GM18520 (cell line): Measurements from ENCODE around the gene CNTNAP2.

Experiments
- ATAC-seq: cut with Tn5 transposase; IDR thresholded peaks from one replicate; pipeline ENCODE4 v1.9.1; 2021; ENCODE audit not compliant: unreplicated experiment

The CNTNAP2 gene

DNA sequence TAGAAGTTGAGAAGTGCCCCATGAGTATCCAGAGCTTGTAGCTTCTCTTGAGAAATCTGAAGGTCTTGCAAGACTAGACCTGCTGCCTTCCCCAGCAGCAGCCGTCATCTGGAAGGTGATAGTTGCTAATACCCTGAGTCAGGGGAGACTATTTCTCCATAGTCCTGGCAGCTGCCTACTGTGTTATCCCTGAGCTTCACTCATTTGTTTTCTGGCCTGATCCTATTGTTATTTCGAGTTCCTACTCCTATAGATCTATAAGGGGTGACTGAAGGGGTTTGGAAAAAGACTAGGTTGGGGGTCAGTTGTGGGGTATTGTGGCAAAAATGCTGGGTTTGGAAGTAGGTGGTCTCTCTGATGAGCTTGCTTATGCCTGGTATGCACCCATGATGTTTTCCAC, 297.8 kb downstream of the CNTNAP2 start:
- ATAC-seq, result no peak

DNA sequence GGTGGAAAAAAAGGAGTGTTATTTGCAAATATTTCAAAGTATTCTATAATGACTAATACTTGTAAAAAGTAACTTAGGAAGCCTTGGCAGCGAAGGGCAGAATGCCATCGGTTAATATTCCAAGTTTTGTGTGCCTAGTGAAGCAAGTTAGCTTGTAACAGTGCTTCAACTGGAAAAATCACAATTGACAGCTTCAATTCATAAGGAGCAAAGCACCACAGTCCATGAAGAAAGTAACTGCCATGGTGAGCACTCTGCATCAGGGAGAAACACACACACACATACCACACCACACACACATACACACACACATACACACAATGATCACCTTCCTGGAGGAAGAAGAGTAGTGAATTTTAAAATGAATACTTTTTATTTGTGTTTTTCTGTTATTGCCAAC, 298.3 kb downstream of the CNTNAP2 start:
- ATAC-seq, result no peak

DNA sequence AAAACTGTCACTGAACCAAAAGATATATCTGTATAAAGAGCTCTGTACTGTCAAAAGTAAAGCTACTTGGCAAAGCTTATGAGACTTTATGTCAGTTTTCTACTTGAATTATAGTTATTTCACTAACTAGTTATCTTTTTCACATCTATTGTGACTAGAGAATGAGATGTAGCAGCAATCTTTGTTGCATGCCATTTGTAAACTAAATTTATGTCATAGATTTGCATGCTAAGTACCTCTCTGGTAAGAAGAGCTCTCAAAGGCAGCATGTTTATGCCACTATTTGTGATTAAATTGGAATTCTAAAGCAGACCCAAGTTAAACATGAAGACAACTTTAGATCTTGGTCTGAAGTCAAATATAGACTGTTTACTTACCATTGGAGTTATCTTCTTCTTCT, 300.6 kb downstream of the CNTNAP2 start:
- no peak for ATAC-seq

DNA sequence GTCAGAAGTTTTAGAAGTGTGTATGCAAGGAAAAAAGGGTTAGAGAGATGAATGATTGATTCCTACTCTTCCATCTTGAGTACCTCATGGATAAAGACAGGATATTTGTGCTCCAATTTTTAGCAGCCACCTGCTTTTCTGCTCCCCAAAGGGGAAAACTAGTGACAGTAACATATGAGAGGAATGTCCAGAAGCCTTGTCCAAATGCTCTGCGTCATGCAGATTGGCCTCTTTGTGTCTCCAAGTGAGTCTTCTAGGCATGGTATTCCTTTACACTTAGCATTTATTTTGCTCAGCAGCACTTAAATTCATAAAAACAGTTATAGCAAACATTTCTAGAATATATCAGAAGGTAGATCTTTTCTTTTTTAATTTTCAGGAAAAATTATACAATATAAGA, 306.8 kb downstream of the CNTNAP2 start:
- ATAC-seq, result no peak

DNA sequence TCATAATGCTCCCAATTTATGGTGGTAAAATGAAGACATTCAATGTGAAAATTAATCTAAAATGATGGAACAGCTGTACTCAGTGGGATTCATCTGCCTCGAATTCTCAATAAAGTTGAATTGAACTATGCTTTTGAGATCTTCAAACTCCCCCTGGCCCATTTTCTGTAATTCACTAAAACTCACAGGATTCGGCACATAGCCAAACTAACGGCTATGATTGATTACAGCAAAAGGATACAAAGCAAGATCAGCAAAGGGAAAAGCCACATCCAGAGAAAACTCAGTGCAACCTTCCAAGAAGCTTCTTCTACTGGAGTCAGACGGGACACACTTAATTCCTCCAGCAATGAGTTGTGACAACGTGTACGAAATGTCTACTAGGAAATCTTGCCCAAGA, 307.5 kb downstream of the CNTNAP2 start:
- no peak for ATAC-seq

DNA sequence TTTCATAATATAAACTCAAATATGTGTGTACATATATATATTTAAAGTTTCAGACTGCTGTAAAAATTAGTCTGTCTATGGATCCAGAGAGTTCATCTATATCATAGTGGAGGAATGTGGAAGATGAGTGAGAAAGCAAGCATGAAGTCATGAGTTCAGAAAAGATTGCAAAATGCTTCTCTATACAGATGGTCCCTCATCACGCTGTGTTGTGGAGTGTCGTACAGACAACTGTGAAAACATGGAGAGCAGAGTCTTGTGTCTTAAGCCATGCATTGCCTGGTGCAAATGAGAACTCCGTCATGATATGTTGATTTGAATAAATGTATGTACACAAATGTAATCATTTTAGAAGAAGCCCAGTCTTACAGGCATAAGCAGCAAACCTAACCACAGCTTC, 316.9 kb downstream of the CNTNAP2 start:
- ATAC-seq, result no peak

DNA sequence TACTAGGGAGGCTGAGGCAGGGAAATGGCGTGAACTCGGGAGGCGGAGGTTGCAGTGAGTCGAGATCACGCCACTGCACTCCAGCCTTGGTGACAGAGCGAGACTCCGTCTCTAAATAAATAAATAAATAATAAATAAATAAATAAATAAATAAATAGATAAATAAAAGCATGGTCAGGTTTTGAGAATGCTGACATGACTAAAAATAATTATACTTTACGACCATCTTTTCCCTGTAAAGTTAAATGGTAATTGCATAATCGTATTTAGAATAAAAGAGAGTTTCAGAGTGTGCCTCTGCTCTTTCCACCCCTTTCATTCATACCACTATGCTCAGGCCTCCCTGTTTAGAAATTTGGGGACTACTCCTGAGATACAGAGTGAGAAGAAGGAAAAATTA, 326.5 kb downstream of the CNTNAP2 start:
- ATAC-seq, result no peak

DNA sequence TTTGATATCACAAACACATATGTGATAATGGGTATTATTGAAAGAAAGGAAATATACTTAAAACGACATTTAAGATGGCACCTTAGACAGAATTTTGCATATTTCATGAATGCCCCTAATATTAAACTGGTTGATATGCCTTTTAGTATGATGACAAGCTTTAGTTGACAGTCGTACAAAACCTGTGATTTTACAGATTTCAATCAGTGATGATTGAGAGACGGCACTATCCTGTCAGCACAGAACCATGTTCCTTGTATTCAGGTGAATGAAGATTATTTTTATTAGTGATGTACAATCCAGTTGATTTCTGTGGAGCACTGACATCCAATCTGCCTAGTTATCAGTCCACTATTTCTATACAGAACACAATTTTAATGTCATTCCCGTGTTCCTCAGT, 333.0 kb downstream of the CNTNAP2 start:
- ATAC-seq, result no peak

DNA sequence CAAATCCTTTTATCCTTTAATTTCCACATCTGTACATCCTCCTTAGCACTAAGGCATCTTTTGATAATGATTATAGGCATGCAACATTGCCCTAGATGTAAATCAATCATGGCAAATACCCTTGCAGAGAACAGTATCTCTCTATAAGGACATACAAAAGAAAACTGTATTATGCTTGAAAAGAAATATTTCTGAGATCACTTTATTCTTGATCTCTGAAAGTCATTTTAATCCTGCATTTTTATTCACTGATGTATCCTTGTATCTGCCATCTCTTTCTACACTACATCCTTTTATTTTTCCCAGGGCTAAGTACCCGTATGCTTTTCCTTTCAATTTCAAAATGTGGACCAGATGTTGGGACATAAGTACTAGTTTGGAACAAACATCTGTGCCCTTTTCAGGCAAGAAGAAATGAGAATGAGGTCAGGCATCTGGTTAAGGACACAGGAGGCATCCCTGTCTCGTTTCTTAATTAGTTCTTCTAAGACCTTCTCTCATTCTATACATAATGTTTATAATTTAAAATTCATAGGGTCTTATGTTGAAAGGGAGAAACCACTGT, 338.6 kb downstream of the CNTNAP2 start:
- no peak for ATAC-seq

DNA sequence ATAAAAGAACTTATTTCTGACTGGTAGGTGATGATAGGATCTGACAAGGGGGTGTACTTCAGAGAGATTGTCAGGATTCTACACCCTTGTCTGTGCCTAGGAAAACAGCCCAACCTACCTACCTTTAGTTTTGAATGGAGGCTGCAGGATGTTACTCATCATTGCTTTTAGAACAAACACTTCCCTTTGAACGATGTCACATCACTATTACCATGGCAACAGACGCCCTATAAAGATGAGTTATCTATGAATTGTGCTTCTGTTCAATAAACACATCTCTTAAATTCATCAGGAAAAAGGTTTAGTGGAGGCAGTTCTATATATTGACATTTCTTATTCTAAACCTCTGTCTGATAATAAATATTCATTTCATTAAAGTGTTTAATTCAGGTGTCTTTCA, 362.4 kb downstream of the CNTNAP2 start:
- ATAC-seq, result no peak

DNA sequence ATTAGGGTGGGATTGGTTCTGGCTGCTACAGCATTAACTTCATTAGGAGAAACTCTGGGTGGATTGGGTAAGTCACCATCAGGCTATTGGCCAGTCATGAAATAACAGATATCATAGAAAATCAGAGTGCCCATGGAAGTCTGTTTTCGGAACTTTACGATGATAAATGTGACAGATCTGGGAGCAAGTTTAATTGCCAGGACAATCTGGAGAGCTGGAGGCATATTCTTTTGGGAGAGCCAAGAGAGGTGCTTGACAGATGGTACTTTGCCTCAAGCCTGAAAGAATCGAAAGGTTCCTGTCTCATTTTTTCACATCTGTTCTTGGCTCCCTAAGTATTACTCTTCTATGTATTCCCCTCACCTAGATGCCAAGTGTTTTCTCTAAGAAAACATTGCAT, 369.9 kb downstream of the CNTNAP2 start:
- no peak for ATAC-seq

DNA sequence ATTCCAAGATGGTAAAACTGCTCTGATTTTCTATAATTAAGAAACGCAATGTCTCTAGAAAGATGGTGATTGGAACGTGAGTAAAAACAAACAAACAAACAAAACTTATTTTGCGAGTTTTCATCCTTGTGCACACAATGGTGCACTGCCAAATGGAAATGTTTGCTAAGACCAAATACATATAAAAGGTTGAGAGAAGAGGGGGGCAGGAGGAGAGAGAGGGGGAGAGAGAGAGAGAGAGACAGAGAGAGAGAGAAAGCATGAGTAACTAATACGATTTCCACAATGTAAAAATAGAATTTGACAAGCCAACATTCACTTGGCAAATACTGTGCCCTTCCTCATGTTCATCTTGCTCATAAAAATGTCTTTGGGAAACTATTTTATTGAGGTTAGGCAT, 375.4 kb downstream of the CNTNAP2 start:
- ATAC-seq, result no peak

DNA sequence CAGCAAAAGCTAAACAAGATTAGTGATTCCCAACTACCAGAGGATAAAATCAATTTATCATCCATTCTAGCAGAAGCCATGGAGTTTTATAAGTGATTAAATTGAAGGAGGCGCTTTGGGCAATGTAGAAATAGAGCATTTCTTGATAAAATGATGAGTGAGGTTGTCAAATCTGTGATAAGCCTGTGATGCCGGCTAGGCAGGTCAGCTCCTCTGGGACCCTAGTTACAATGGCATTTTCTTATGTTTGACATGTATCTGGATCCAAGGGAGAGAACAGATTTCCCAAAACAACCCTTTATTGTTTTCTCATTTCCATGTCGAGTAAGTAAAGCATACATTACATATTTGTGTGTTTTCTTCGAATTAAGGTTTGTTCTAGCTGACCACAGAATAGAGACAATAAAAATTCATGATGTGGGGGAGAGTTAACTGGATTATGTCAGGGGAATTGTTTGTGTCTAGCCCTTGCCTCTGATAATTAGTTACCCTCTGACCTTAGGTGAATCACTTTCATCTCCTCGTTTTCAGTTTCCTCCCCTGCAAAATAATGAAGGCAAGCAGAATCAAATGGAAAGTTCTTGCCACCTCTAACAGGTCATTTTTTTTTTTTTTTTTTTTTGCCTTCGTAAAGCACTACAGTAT, 378.5 kb downstream of the CNTNAP2 start:
- ATAC-seq, result no peak

DNA sequence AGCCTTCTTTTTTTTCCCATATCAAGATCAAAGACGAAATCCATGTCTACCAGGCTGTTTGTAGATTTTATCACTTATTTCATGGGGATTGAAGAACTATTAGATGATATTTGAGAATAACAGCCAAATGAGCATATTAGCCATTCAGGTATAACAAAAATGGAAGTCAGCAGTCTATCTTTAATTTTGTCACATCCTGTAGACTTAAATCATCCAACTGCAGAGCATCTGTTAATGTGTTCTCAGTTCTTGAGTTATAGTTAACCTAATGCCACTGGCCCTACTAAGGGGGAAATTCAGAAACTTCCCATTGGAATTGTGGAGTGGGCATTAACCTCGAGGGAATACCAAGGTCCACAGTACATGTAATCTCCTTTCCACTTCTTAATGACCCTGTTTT, 380.1 kb downstream of the CNTNAP2 start:
- ATAC-seq, result no peak

DNA sequence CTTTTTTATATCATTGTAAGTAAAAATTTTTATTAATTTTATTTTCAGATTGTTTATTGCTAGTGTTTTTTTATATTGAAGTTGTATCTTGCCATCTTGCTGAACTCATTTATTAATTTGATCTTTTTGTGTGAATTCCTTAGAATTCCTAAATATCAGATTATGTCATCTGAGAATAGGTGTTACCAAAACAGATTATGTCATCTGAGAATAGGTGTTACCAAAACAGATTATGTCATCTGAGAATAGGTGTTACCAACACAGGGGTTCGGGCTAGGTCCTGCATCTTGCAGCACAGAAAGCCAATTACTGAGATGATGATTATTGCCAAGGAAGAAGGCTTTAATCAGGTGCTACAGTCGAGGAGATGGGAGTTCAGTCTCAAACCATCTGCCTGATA, 383.4 kb downstream of the CNTNAP2 start:
- ATAC-seq, result no peak

DNA sequence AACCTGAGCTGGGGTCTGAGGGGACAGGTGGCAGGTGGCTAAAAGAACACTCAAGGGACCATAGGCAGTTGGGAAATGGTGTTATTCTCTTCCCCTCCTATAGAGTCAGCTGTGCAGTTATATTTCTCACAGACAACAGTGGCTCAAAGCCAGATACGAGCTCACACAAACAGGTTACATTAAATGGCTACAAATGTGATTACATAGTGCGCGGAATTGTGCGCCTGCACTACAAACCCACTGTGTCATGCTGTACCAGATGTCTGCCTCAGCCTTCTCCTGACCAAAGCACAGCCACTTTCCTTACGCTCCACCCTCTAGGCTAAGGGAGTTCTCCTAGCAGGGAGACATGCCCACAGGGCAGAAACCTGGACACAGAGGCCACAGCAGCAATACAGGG, 387.2 kb downstream of the CNTNAP2 start:
- no peak for ATAC-seq

DNA sequence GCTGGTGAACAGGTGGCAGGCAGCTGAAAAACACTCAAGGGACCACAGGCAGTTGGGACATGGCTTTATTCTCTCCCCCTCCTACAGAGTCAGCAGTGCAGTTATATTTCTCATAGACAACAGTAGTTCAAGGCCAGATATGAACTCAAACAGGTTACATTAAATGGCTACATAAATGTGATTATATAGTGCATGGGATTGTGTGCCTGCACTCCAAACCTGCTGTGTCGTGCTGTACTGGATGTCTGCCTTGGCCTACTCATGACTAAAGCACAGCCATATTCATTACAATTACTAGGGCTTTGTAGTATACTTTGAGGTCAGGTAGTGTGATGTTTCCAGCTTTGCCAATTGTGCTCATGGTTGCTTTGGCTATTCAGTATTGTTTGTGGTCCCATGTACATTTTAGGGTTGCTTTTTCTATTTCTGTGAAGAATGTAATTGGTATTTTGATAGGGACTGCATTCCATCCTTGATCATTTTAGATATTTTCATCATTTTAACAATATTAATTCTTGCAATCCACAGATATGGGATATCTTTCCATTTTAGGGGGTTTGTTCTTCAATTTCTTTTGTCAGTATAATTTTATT, 393.6 kb downstream of the CNTNAP2 start:
- ATAC-seq, result no peak

DNA sequence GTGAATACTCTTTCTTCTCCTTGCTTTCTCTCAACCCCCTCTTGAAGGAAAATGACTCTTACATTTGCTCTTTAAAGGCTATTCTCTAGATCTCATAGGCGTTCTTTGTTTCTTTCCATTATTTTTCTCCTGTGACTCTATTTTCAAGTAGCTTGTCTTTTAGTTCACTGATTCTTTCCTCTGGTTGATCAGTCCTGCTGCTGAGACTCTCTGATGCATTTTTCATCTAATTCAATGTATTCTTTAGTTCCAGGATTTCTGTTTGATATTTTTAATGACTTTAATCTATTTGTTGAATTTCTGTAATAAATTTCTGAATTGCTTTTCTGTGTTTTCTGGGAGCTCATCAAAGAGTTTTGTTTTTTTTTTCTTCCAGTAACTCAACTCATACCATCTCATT, 397.7 kb downstream of the CNTNAP2 start:
- ATAC-seq, result no peak

DNA sequence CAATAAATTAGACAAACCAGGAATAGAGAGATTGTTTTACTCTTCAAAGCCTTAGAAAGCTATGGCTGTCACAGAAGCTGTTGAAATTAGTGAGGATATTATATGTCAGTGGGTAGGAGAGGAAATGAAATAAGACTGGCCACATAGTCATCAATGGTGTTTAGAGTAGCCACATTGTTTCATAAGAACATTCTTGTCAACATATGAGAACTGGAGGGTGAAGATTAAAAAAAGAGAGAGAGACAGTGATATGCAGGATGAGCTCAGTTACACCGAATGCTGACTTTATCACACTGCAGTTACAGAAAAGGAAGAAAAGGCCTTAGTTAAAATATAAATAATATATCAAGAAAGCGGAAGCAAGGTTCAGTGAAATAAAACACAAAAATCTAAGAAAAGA, 412.0 kb downstream of the CNTNAP2 start:
- no peak for ATAC-seq

DNA sequence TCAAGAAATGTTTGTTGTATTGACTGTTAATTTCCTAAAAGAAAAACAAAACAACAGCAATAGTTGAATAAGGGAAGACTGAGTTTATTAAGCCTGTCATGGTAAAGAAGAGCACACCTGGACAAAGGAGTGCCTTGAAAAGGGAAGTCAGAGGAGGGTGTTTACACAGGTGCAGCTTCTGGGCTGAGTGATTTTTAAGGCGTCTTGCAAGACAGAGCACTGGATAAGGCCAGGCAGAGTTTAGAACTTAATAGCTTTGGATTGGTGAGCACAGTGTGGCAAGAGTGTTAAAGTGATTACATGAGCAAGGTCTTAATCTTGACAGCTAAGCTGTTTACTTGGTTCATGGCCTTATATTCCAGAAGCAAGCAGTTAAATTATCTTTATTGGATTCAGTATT, 423.2 kb downstream of the CNTNAP2 start:
- no peak for ATAC-seq

DNA sequence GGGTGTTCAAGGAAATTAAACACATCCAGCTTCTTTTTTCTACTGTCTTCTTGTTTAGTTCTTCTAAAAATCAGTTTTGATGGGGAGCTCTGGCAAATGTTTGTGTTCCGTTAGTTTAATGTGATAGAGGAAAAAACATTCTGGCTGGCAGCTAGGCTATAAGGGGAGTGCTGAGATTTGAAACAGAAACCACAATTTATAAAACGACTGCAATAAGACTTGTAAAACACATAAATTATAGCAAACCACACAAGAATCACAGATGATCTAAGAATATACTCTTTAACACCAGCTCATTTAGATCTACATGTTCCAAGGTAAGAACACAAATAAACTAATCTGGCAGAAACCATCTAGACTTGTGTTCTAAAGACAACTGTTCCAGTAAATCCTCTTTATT, 425.5 kb downstream of the CNTNAP2 start:
- ATAC-seq, result no peak

DNA sequence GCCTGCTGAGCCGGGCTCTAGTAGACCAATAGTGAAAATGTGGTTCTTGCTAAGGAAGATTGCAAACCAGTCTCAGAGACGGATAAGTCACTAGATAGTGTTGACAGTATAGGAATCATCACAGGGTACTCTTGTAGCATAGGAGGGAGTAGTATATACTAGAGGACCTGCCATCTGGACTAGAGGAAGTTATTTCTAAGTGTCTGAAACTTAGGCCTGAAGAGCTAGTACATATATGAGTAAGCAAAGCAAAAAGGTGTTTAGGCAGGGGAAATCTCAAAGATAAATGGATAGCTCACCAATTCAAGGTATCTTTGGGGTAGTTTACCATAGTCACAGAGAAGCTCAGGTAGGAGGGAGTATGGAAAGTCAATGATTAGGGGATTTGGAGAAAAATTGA, 428.1 kb downstream of the CNTNAP2 start:
- no peak for ATAC-seq

DNA sequence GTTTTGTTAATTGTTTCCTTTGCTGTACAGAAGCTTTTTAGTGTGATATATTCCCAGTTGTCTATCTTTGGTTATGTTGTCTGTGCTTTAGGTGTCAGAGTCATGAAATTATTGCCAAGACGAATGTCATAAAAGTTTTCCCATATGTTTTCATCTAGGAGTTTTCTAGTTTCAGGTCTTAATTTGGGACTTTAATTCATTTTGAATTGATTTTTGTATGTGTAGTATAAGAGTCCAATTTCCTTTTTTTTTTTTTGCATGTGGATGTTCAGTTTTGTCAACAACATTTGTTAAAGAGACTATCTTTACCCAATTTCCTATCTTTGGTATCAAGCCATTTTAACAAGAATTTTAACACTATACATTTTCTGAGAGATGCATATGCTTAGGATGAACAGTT, 432.2 kb downstream of the CNTNAP2 start:
- no peak for ATAC-seq
